ENCODE results near the gene KANK2. TPM values are rescaled to one million over a fixed set of nuclear protein-coding genes. Genes with fewer than 3 reads are reported as not detected.

KANK2 gene
- total and polyA plus RNA-seq, 8 donors: 19.0 to 48.7 (median 28.7) TPM

GRCh38 chr19:11223200-11223599, 25.9 kb upstream of the KANK2 start:
- DNase-seq (no peak), ATAC-seq (no peak), FAIRE-seq (no peak)
- 97% methylated on average over 3 of the region's 3 CpGs for WGBS, 2 donors
- TF ChIP-seq, protein P1, sequence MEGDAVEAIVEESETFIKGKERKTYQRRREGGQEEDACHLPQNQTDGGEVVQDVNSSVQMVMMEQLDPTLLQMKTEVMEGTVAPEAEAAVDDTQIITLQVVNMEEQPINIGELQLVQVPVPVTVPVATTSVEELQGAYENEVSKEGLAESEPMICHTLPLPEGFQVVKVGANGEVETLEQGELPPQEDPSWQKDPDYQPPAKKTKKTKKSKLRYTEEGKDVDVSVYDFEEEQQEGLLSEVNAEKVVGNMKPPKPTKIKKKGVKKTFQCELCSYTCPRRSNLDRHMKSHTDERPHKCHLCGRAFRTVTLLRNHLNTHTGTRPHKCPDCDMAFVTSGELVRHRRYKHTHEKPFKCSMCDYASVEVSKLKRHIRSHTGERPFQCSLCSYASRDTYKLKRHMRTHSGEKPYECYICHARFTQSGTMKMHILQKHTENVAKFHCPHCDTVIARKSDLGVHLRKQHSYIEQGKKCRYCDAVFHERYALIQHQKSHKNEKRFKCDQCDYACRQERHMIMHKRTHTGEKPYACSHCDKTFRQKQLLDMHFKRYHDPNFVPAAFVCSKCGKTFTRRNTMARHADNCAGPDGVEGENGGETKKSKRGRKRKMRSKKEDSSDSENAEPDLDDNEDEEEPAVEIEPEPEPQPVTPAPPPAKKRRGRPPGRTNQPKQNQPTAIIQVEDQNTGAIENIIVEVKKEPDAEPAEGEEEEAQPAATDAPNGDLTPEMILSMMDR (IDR thresholded peaks at IDR 0.05): no peak
- no peaks in the 10 kb centered on the region for H3K9me3 ChIP-seq
- no peak overlapping the region for H3K4me3 ChIP-seq
- H3K27me3 ChIP-seq: no peaks in the 10 kb centered on the region
- peaks cover 0 to 18% (median 6%) of the 10 kb centered on the region in 3 donors for H3K36me3 ChIP-seq
- intact Hi-C loops (cut with DNase I): no loop called here
- no peaks in the 10 kb centered on the region for H3K4me1 ChIP-seq
- H3K27ac ChIP-seq: no peak overlapping the region

- TF ChIP-seq, protein P1 (IDR thresholded peaks at IDR 0.05): no peak
- peaks cover 0 to 18% (median 13%) of the 10 kb centered on the region in 3 donors for H3K36me3 ChIP-seq
- DNase-seq (no peak), FAIRE-seq (no peak), ATAC-seq (no peak)
- intact Hi-C loops (cut with DNase I): no loop called here
- no peaks in the 10 kb centered on the region for H3K4me1 ChIP-seq
- no peak overlapping the region for H3K4me3 ChIP-seq
- no peaks in the 10 kb centered on the region for H3K9me3 ChIP-seq
- WGBS, 2 donors: 98 to 99% methylated on average over 3 of the region's 3 CpGs
- no peaks in the 10 kb centered on the region for H3K27me3 ChIP-seq
- H3K27ac ChIP-seq: no peak overlapping the region
Measured at GRCh38 chr19:11221082-11221598, 23.8 kb upstream of the KANK2 start.

GRCh38 chr19:11214387-11214786, 17.0 kb upstream of the KANK2 start:
- Histone ChIP-seq H3K4me3 (no peak overlapping the region), H3K27me3 (no peaks in the 10 kb centered on the region), H3K4me1 (no peaks in the 10 kb centered on the region), H3K36me3 (peaks cover 0 to 15% (median 7%) of the 10 kb centered on the region in 3 donors), H3K27ac (no peak overlapping the region), H3K9me3 (no peaks in the 10 kb centered on the region)
- 93 to 94% methylated on average over 6 of the region's 6 CpGs for WGBS, 2 donors
- intact Hi-C loops (cut with DNase I): no loop called here
- TF ChIP-seq, protein P1 (IDR thresholded peaks at IDR 0.05): no peak
- FAIRE-seq (no peak), DNase-seq (no peak), ATAC-seq (no peak)

- 76 to 91% methylated on average over 1 of the region's 1 CpG for WGBS, 2 donors
- H3K4me3 ChIP-seq: no peak overlapping the region
- H3K9me3 ChIP-seq: no peaks in the 10 kb centered on the region
- DNase-seq (no peak), FAIRE-seq (no peak), ATAC-seq (no peak)
- H3K27me3 ChIP-seq: no peaks in the 10 kb centered on the region
- H3K36me3 ChIP-seq: peaks cover 0 to 12% (median 0%) of the 10 kb centered on the region in 3 donors
- H3K4me1 ChIP-seq: no peaks in the 10 kb centered on the region
- H3K27ac ChIP-seq: no peak overlapping the region
- intact Hi-C loops (cut with DNase I): no loop called here
- TF ChIP-seq, protein P1 (IDR thresholded peaks at IDR 0.05): no peak
Measured at GRCh38 chr19:11210656-11210928, 13.2 kb upstream of the KANK2 start.

GRCh38 chr19:11209839-11210655, 12.7 kb upstream of the KANK2 start:
- Histone ChIP-seq H3K27me3 (no peaks in the 10 kb centered on the region), H3K27ac (no peak overlapping the region), H3K4me3 (no peak overlapping the region), H3K36me3 (peaks cover 0 to 7% (median 0%) of the 10 kb centered on the region in 3 donors), H3K9me3 (no peaks in the 10 kb centered on the region), H3K4me1 (no peaks in the 10 kb centered on the region)
- WGBS, 2 donors: 76 to 81% methylated on average over 2 of the region's 2 CpGs
- FAIRE-seq (no peak), ATAC-seq (no peak), DNase-seq (no peak)
- intact Hi-C loops (cut with DNase I): loop anchor here in 1 of 3 donors (10.0 kb wide), 1 partner anchor 175 kb away; no protein-coding TSS in a partner anchor
- TF ChIP-seq, protein P1 (IDR thresholded peaks at IDR 0.05): no peak

All from pancreas (tissue), 10 donors.